GM23338 (cell line): ENCODE measurements around the gene PRG2.

Experiments used
- EZH2phosphoT487 ChIP-seq: fragments of 200-600 bp; sonication (generic); IDR thresholded peaks from one replicate; pipeline ENCODE4 v1.8.1; 2018; ENCODE audit warnings: antibody characterized with exemption; ENCODE audit not compliant: unreplicated experiment
- TF ChIP-seq, protein P1 (sequence below), 2 experiments: fragments of 200-600 bp in 1 of 2; sonication (generic) in 1 of 2; conservative IDR thresholded peaks; 2 replicates each; pipeline versions ENCODE4 v1.5.1 to v1.6.1; 2016 to 2017; ENCODE audit warnings: antibody characterized with exemption in 2 of 2, low read depth in 2 of 2, mild to moderate bottlenecking in 2 of 2, moderate library complexity in 1 of 2

DNA sequence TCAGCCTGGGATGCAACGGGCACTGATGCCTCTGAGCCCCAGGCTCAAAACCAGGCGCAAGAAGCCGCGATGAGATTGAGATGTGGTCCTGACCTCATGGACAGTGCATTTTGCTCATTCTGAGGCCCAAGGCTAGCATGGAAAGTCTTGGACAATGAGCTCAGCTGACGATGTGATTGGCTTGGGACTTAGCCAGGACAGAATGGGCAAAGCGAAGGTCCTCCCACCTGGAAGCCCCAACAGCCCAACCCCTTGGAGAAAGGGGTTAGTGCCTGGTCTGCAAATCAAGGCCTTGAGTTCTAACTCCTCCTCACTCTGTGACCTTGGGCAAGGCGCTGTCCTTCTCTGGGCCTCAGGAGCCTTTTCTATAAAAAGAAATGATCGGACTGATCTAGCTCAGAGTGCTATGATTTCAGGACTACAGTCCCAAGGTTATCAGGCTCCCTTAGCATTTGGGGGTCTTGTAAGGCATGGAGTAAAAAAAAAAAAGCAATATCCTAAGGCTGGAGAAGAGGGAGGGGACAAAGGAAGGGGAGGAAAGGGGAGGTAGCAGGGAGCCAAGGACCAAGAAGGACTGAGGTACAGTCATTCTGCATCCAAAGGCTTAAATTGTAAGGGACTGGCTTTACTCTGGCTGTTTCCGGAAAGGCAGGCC is 33.8 kb upstream of the PRG2 start:
- TF ChIP-seq, protein P1, sequence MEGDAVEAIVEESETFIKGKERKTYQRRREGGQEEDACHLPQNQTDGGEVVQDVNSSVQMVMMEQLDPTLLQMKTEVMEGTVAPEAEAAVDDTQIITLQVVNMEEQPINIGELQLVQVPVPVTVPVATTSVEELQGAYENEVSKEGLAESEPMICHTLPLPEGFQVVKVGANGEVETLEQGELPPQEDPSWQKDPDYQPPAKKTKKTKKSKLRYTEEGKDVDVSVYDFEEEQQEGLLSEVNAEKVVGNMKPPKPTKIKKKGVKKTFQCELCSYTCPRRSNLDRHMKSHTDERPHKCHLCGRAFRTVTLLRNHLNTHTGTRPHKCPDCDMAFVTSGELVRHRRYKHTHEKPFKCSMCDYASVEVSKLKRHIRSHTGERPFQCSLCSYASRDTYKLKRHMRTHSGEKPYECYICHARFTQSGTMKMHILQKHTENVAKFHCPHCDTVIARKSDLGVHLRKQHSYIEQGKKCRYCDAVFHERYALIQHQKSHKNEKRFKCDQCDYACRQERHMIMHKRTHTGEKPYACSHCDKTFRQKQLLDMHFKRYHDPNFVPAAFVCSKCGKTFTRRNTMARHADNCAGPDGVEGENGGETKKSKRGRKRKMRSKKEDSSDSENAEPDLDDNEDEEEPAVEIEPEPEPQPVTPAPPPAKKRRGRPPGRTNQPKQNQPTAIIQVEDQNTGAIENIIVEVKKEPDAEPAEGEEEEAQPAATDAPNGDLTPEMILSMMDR (conservative IDR thresholded peaks at IDR 0.05; ENCODE audit: low read depth in 2 of 2): no peak
- TF ChIP-seq EZH2phosphoT487: no peak
